COR-L47 (cell line): Measurements from ENCODE around the gene GSG1L2.

ENCODE experiments used
- DNase-seq: peaks from one replicate; lab custom pipeline; 2025; lab: John Stamatoyannopoulos, UW

The GSG1L2 gene

GRCh38 chr17:9821921-9822320, at the start of gene GSG1L2:
Gene GSG1L2 (minus strand): TSS chr17:9822079. CDS start chr17:9822071, 8 bp downstream.
- no peak for DNase-seq

- DNase-seq: no peak
Observed at GRCh38 chr17:9868552-9868951, 46.7 kb upstream of the GSG1L2 start.

- no peak for DNase-seq
Observed at GRCh38 chr17:9865586-9865985, 43.7 kb upstream of the GSG1L2 start.

GRCh38 chr17:9862949-9863348, 41.1 kb upstream of the GSG1L2 start:
- DNase-seq: no peak

- no peak for DNase-seq
Observed at GRCh38 chr17:9862220-9862619, 40.3 kb upstream of the GSG1L2 start.

GRCh38 chr17:9860851-9861250, 39.0 kb upstream of the GSG1L2 start:
- DNase-seq: no peak

GRCh38 chr17:9859781-9860180, 37.9 kb upstream of the GSG1L2 start:
- no peak for DNase-seq

GRCh38 chr17:9855036-9855435, 33.2 kb upstream of the GSG1L2 start:
- DNase-seq: no peak

GRCh38 chr17:9854255-9854654, 32.4 kb upstream of the GSG1L2 start:
- no peak for DNase-seq

- DNase-seq: no peak
Observed at GRCh38 chr17:9850151-9850550, 28.3 kb upstream of the GSG1L2 start.

- DNase-seq: no peak
Observed at GRCh38 chr17:9845306-9845705, 23.4 kb upstream of the GSG1L2 start.

- DNase-seq: no peak
Observed at GRCh38 chr17:9844153-9844552, 22.3 kb upstream of the GSG1L2 start.

GRCh38 chr17:9843152-9844010, 21.5 kb upstream of the GSG1L2 start:
- no peak for DNase-seq

- no peak for DNase-seq
Observed at GRCh38 chr17:9842057-9842758, 20.3 kb upstream of the GSG1L2 start.

GRCh38 chr17:9839433-9839832, 17.6 kb upstream of the GSG1L2 start:
- no peak for DNase-seq

- no peak for DNase-seq
Observed at GRCh38 chr17:9837551-9838471, 15.9 kb upstream of the GSG1L2 start.

- DNase-seq: no peak
Observed at GRCh38 chr17:9833922-9834321, 12.0 kb upstream of the GSG1L2 start.

- DNase-seq: no peak
Observed at GRCh38 chr17:9830711-9831110, 8.8 kb upstream of the GSG1L2 start.

GRCh38 chr17:9829343-9829742, 7.5 kb upstream of the GSG1L2 start:
- no peak for DNase-seq

- no peak for DNase-seq
Observed at GRCh38 chr17:9828296-9829295, 6.7 kb upstream of the GSG1L2 start.

GRCh38 chr17:9825641-9826150, 3.8 kb upstream of the GSG1L2 start, which contains the start of gene GLP2R:
Gene GLP2R (plus strand): TSS chr17:9825924. CDS start chr17:9826064, 140 bp downstream.
- DNase-seq: no peak
